Fibroblast of lung (primary cell): ENCODE results near the gene ZBED6. TPM values are rescaled to one million over a fixed set of nuclear protein-coding genes. Genes with fewer than 3 reads are reported as not detected.

Experiments used
- DNase-seq, 2 donors: peaks; one replicate each; pipeline versions ENCODE4 v3.0.0 to v3.0.0-alpha.2; 2010; ENCODE audit warnings: low read depth in 2 of 2
- H2AFZ ChIP-seq: 2 replicates; pipeline ENCODE4 v1.5.1; 2012; ENCODE audit warnings: low read length, control low read depth, inconsistent platforms
- H3K27ac ChIP-seq: 2 replicates; pipeline ENCODE4 v1.5.1; 2011; ENCODE audit warnings: low read length, control low read depth; ENCODE audit not compliant: insufficient read depth
- H3K27me3 ChIP-seq: 2 replicates; pipeline ENCODE4 v1.5.1; 2011; ENCODE audit warnings: mild to moderate bottlenecking, low read length; ENCODE audit not compliant: control insufficient read depth, insufficient read depth
- H3K36me3 ChIP-seq: 2 replicates; pipeline ENCODE4 v1.5.1; 2011; ENCODE audit warnings: low read length; ENCODE audit not compliant: control insufficient read depth, insufficient read depth
- H3K4me1 ChIP-seq: 2 replicates; pipeline ENCODE4 v1.5.1; 2011; ENCODE audit warnings: low read length; ENCODE audit not compliant: control insufficient read depth, insufficient read depth; ENCODE audit errors: extremely low read depth
- H3K4me2 ChIP-seq: 2 replicates; pipeline ENCODE4 v1.5.1; 2011; ENCODE audit warnings: low read length, control low read depth; ENCODE audit not compliant: insufficient read depth; ENCODE audit errors: extremely low read depth
- H3K4me3 ChIP-seq, 4 experiments: fragments of 200-600 bp in 1 of 4; sonication (generic) in 1 of 4; replicated peaks in 1 of 4; 2 replicates each; pipeline ENCODE4 v1.5.1; 2011 to 2016; ENCODE audit warnings: low read length in 4 of 4, low read depth in 3 of 4, mild to moderate bottlenecking in 3 of 4, control low read depth in 2 of 4, inconsistent platforms in 1 of 4, mixed read lengths in 1 of 4; ENCODE audit not compliant: insufficient read depth in 1 of 4; ENCODE audit errors: control extremely low read depth in 1 of 4
- H3K79me2 ChIP-seq: 2 replicates; pipeline ENCODE4 v1.5.1; 2012; ENCODE audit warnings: mild to moderate bottlenecking, low read length, inconsistent platforms; ENCODE audit not compliant: control insufficient read depth, insufficient read depth
- H3K9ac ChIP-seq: 2 replicates; pipeline ENCODE4 v1.5.1; 2011; ENCODE audit warnings: mild to moderate bottlenecking, low read length, control low read depth; ENCODE audit not compliant: insufficient read depth
- H3K9me3 ChIP-seq: 2 replicates; pipeline ENCODE4 v1.5.1; 2012; ENCODE audit warnings: low read depth, low read length; ENCODE audit not compliant: control insufficient read depth, insufficient read depth
- H4K20me1 ChIP-seq: 2 replicates; pipeline ENCODE4 v1.5.1; 2011; ENCODE audit warnings: low read length; ENCODE audit not compliant: control insufficient read depth, insufficient read depth; ENCODE audit errors: extremely low read depth
- EZH2 ChIP-seq: IDR thresholded peaks from 2 replicates; pipeline ENCODE4 v1.5.1; 2012; ENCODE audit warnings: low read length, control low read depth, mild to moderate bottlenecking; ENCODE audit errors: missing control alignments
- polyA plus RNA-seq, 2 donors: library from polyadenylated mRNA; depleted of rRNA in 1 of 2; stranded (reverse) in 1 of 2; unstranded in 1 of 2; fragments of >200 nt; gene quantifications; 2 replicates each; pipeline ENCODE4 v1.2.1, GENCODE V29; 2011 to 2012; ENCODE audit warnings: missing spikeins in 1 of 2
- total RNA-seq: library from RNA; depleted of rRNA; stranded (reverse); fragments of >200 nt; gene quantifications from 2 replicates; pipeline ENCODE4 v1.2.1, GENCODE V29; 2014
- TF ChIP-seq, protein P1 (sequence below), 2 donors: IDR thresholded peaks in 1 of 2; conservative IDR thresholded peaks in 1 of 2; 1 replicate in 1 of 2; 2 replicates in 1 of 2; pipeline ENCODE4 v1.5.1; 2011 to 2012; ENCODE audit warnings: low read length in 2 of 2, control low read depth in 1 of 2, inconsistent platforms in 1 of 2, low read depth in 1 of 2, mild to moderate bottlenecking in 1 of 2

ZBED6 gene
- total and polyA plus RNA-seq, 2 donors (not counting 1 experiment from before 2014, with no cell fraction given), result 12.7 to 19.5 TPM

- no peaks in the 10 kb centered on the region for H3K79me2 ChIP-seq
- peaks cover 9% of the 10 kb centered on the region for H3K27me3 ChIP-seq
- no peak overlapping the region for H3K4me3 ChIP-seq
- no peaks in the 10 kb centered on the region for H3K9me3 ChIP-seq
- no peak overlapping the region for H3K4me2 ChIP-seq
- H3K9ac ChIP-seq, result no peak overlapping the region
- no peaks in the 10 kb centered on the region for H3K4me1 ChIP-seq
- no peaks in the 10 kb centered on the region for H3K36me3 ChIP-seq
- H4K20me1 ChIP-seq, result no peaks in the 10 kb centered on the region
- H2AFZ ChIP-seq, result no peak overlapping the region
- no peak overlapping the region for H3K27ac ChIP-seq
- DNase-seq, result no peak
- no peak for TF ChIP-seq EZH2
- TF ChIP-seq, protein P1, sequence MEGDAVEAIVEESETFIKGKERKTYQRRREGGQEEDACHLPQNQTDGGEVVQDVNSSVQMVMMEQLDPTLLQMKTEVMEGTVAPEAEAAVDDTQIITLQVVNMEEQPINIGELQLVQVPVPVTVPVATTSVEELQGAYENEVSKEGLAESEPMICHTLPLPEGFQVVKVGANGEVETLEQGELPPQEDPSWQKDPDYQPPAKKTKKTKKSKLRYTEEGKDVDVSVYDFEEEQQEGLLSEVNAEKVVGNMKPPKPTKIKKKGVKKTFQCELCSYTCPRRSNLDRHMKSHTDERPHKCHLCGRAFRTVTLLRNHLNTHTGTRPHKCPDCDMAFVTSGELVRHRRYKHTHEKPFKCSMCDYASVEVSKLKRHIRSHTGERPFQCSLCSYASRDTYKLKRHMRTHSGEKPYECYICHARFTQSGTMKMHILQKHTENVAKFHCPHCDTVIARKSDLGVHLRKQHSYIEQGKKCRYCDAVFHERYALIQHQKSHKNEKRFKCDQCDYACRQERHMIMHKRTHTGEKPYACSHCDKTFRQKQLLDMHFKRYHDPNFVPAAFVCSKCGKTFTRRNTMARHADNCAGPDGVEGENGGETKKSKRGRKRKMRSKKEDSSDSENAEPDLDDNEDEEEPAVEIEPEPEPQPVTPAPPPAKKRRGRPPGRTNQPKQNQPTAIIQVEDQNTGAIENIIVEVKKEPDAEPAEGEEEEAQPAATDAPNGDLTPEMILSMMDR (conservative IDR thresholded peaks at IDR 0.05 in 1 of 2, IDR thresholded peaks at IDR 0.05 in 1 of 2; ENCODE audit: low read depth in 1 of 2, low read length in 2 of 2), result no peak
Measured at GRCh38 chr1:203772836-203773235, 22.6 kb upstream of the ZBED6 start.

- no peaks in the 10 kb centered on the region for H3K9me3 ChIP-seq
- H4K20me1 ChIP-seq, result no peaks in the 10 kb centered on the region
- no peak overlapping the region for H2AFZ ChIP-seq
- no peaks in the 10 kb centered on the region for H3K36me3 ChIP-seq
- H3K27me3 ChIP-seq, result peaks cover 5% of the 10 kb centered on the region
- H3K79me2 ChIP-seq, result no peaks in the 10 kb centered on the region
- no peak overlapping the region for H3K27ac ChIP-seq
- no peak for TF ChIP-seq EZH2
- TF ChIP-seq, protein P1 (conservative IDR thresholded peaks at IDR 0.05 in 1 of 2, IDR thresholded peaks at IDR 0.05 in 1 of 2; ENCODE audit: low read depth in 1 of 2, low read length in 2 of 2), result no peak
- H3K4me2 ChIP-seq, result no peak overlapping the region
- no peak overlapping the region for H3K4me3 ChIP-seq
- H3K9ac ChIP-seq, result no peak overlapping the region
- H3K4me1 ChIP-seq, result no peaks in the 10 kb centered on the region
- no peak for DNase-seq
Measured at GRCh38 chr1:203776636-203777035, 18.8 kb upstream of the ZBED6 start.

DNA sequence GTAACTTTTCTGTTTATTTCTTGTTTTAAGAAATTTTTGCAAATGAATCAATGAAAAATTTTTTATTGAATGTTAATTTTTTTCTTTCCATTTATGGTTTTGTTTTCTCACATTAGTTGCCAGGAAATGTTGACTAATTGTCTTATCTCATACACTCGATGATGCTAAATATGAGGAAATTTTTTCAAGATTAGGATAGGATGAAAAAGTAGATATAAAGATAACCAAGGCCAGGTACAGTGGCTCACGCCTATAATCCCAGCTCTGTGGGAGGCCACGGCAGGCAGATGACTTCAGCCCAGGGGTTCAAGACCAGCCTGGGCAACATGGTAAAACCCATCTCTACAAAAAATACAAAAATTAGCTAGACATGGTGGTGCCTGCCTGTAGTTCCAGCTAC, 17.8 kb upstream of the ZBED6 start:
- Histone ChIP-seq H2AFZ (no peak overlapping the region), H3K27ac (no peak overlapping the region), H3K4me1 (no peaks in the 10 kb centered on the region), H3K9ac (no peak overlapping the region), H3K4me3 (no peak overlapping the region), H3K27me3 (no peaks in the 10 kb centered on the region), H3K4me2 (no peak overlapping the region), H3K9me3 (no peaks in the 10 kb centered on the region), H4K20me1 (no peaks in the 10 kb centered on the region), H3K36me3 (no peaks in the 10 kb centered on the region), H3K79me2 (no peaks in the 10 kb centered on the region)
- no peak for TF ChIP-seq EZH2
- TF ChIP-seq, protein P1 (conservative IDR thresholded peaks at IDR 0.05 in 1 of 2, IDR thresholded peaks at IDR 0.05 in 1 of 2; ENCODE audit: low read depth in 1 of 2, low read length in 2 of 2), result no peak
- no peak for DNase-seq
